Esophagus muscularis mucosa (tissue), 3 donors: ENCODE data around the gene HLCS.

ENCODE experiments used
- CTCF ChIP-seq, 3 experiments: fragments of 200-600 bp in 2 of 3; fragments of 450-650 bp in 1 of 3; sonication (generic) in 2 of 3; IDR thresholded peaks; one replicate each; pipeline ENCODE4 v1.5.1; 2017 to 2019; ENCODE audit warnings: antibody characterized with exemption in 3 of 3, mild to moderate bottlenecking in 2 of 3, moderate library complexity in 1 of 3
- EP300 ChIP-seq: sonication (generic); formaldehyde crosslinking; IDR thresholded peaks from one replicate; pipeline ENCODE4 v1.6.1; 2017; ENCODE audit warnings: antibody characterized with exemption

GRCh38 chr21:36948686-36949085 lies 17.8 kb downstream of the HLCS start:
- TF ChIP-seq EP300 (no peak), CTCF (IDR thresholded peaks at IDR 0.05) (no peak)
